ENCODE results near the gene HTR3C. TPM values are rescaled to one million over a fixed set of nuclear protein-coding genes. Genes with fewer than 3 reads are reported as not detected.
"Not testable (repeated sequence)": the region's sequence is repeated elsewhere in the genome, so short reads cannot be mapped to it uniquely, and the experiment has no call there.

The HTR3C gene
- total RNA-seq, 1 donor from 2014 or later = not detected

- H3K4me1 Mint-ChIP-seq = no peaks in the 10 kb centered on the region
- H3K4me3 Mint-ChIP-seq = no peak overlapping the region
- intact Hi-C loops (cut with micrococcal nuclease) = no loop called here
- POLR2A ChIA-PET = no interaction called here
- CTCF ChIA-PET = no interaction called here
- H3K9me3 Mint-ChIP-seq = no peaks in the 10 kb centered on the region
- H3K36me3 Mint-ChIP-seq (ENCODE audit: low read depth) = no peaks in the 10 kb centered on the region
- H3K27ac Mint-ChIP-seq = no peak overlapping the region
- no peak for DNase-seq
- H3K27me3 Mint-ChIP-seq = peaks cover 5% of the 10 kb centered on the region
- TF ChIP-seq CTCF (IDR thresholded peaks at IDR 0.05) = no peak
- ATAC-seq (ENCODE audit: low read depth) = no peak
Observed at GRCh38 chr3:184037816-184038215, 15.0 kb upstream of the HTR3C start.

- H3K27ac Mint-ChIP-seq; ATAC-seq (ENCODE audit: low read depth); H3K9me3 Mint-ChIP-seq; H3K27me3 Mint-ChIP-seq; POLR2A ChIA-PET; H3K4me1 Mint-ChIP-seq; H3K36me3 Mint-ChIP-seq (ENCODE audit: low read depth); DNase-seq; CTCF ChIA-PET; H3K4me3 Mint-ChIP-seq; intact Hi-C loops (cut with micrococcal nuclease): not testable (repeated sequence)
Observed at GRCh38 chr3:184038307-184038706, 14.5 kb upstream of the HTR3C start.

GRCh38 chr3:184039414-184039813 is 13.4 kb upstream of the HTR3C start:
- no peaks in the 10 kb centered on the region for H3K9me3 Mint-ChIP-seq
- ATAC-seq (ENCODE audit: low read depth) (no peak), DNase-seq (no peak)
- intact Hi-C loops (cut with micrococcal nuclease) = no loop called here
- no peaks in the 10 kb centered on the region for H3K36me3 Mint-ChIP-seq (ENCODE audit: low read depth)
- no peaks in the 10 kb centered on the region for H3K4me1 Mint-ChIP-seq
- ChIA-PET POLR2A (no interaction called here), CTCF (no interaction called here)
- H3K27me3 Mint-ChIP-seq = peaks cover 6% of the 10 kb centered on the region
- TF ChIP-seq CTCF (IDR thresholded peaks at IDR 0.05) = no peak
- H3K4me3 Mint-ChIP-seq = no peak overlapping the region
- H3K27ac Mint-ChIP-seq = no peak overlapping the region

GRCh38 chr3:184040010-184040409 is 12.8 kb upstream of the HTR3C start:
- no peak for DNase-seq
- no peak for ATAC-seq (ENCODE audit: low read depth)
- no peak for TF ChIP-seq CTCF (IDR thresholded peaks at IDR 0.05)
- intact Hi-C loops (cut with micrococcal nuclease) = no loop called here
- Mint-ChIP-seq H3K27me3 (peaks cover 6% of the 10 kb centered on the region), H3K4me1 (no peaks in the 10 kb centered on the region), H3K36me3 (ENCODE audit: low read depth) (no peaks in the 10 kb centered on the region), H3K4me3 (no peak overlapping the region), H3K27ac (no peak overlapping the region), H3K9me3 (no peaks in the 10 kb centered on the region)
- POLR2A ChIA-PET = no interaction called here
- CTCF ChIA-PET = no interaction called here

GRCh38 chr3:184042617-184043016 is 10.2 kb upstream of the HTR3C start:
- no peak for DNase-seq
- no peak overlapping the region for H3K27ac Mint-ChIP-seq

More at GRCh38 chr3:184042617-184043016, 10.2 kb upstream of the HTR3C start:
- H3K27me3 Mint-ChIP-seq = peaks cover 6% of the 10 kb centered on the region
- H3K9me3 Mint-ChIP-seq = no peaks in the 10 kb centered on the region
- no peak overlapping the region for H3K4me3 Mint-ChIP-seq
- POLR2A ChIA-PET = no interaction called here
- intact Hi-C loops (cut with micrococcal nuclease) = no loop called here
- no peak for TF ChIP-seq CTCF (IDR thresholded peaks at IDR 0.05)
- H3K36me3 Mint-ChIP-seq (ENCODE audit: low read depth) = no peaks in the 10 kb centered on the region
- H3K4me1 Mint-ChIP-seq = no peaks in the 10 kb centered on the region
- CTCF ChIA-PET = no interaction called here
- ATAC-seq (ENCODE audit: low read depth) = no peak

Measured in activated B cell treated with CpG ODN at 0.5 μM for 24 hours (primary cell).